ENCODE data around the gene JPH3.

- TF ChIP-seq CTCF (IDR thresholded peaks at IDR 0.05) (no peak), POLR2A (IDR thresholded peaks at IDR 0.05) (no peak)
Measured at GRCh38 chr16:87685766-87686165, 83.5 kb downstream of the JPH3 start.

Data from testis (tissue), 2 donors.